ENCODE measurements around the gene CLPX. TPM values are rescaled to one million over a fixed set of nuclear protein-coding genes. Genes with fewer than 3 reads are reported as not detected.

CLPX gene
- total and polyA plus RNA-seq, 8 donors = 6.3 to 31.1 (median 19.1) TPM

DNA sequence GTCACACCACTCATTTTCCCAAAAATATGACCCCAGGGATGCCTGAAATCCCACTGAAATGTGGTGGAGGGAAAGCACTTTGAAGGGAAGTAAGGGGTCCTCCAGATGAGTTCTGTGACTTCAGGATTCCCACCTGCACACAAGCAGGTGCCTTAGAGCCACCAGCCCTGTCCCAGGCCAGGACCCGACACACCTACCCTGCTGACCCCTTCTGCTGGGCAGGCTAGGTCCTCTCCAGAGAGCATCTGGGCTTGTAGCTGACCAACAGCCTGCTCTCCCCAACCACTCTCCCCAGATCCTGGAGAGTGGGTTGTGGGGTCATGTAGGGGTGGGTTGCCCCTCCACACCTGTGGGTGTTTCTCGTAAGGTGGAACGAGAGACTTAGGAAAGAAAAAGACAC is 41.1 kb upstream of the CLPX start:
- intact Hi-C loops (cut with DNase I) = no loop called here
- H3K27ac ChIP-seq = no peak overlapping the region
- TF ChIP-seq, protein P1, sequence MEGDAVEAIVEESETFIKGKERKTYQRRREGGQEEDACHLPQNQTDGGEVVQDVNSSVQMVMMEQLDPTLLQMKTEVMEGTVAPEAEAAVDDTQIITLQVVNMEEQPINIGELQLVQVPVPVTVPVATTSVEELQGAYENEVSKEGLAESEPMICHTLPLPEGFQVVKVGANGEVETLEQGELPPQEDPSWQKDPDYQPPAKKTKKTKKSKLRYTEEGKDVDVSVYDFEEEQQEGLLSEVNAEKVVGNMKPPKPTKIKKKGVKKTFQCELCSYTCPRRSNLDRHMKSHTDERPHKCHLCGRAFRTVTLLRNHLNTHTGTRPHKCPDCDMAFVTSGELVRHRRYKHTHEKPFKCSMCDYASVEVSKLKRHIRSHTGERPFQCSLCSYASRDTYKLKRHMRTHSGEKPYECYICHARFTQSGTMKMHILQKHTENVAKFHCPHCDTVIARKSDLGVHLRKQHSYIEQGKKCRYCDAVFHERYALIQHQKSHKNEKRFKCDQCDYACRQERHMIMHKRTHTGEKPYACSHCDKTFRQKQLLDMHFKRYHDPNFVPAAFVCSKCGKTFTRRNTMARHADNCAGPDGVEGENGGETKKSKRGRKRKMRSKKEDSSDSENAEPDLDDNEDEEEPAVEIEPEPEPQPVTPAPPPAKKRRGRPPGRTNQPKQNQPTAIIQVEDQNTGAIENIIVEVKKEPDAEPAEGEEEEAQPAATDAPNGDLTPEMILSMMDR (IDR thresholded peaks at IDR 0.05) = no peak
- ATAC-seq (no peak), FAIRE-seq (no peak), DNase-seq (no peak)
- H3K9me3 ChIP-seq = no peaks in the 10 kb centered on the region
- no peaks in the 10 kb centered on the region for H3K36me3 ChIP-seq
- no peaks in the 10 kb centered on the region for H3K27me3 ChIP-seq
- H3K4me3 ChIP-seq = no peak overlapping the region
- WGBS, 2 donors = 96 to 100% methylated on average over 1 to 3 of the region's 3 CpGs
- no peaks in the 10 kb centered on the region for H3K4me1 ChIP-seq

DNA sequence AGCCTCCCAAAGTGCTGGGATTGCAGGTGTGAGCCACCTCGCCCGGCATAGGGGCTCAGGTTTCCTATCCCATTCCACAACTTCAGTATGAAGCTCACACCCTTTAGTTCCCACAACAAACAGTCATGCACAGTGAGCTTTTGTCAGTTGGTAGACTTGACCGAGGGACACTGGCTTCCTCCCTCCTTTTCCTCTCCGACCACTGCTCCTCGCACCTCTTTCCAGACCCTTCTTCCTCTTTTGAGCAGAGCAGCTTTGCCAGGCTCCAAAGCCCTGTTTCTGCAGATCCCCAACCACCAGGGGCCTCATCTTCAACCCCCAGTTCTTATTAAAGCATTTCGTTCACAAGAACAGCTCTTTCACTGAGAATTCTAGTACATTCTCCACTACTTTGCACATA is 38.9 kb upstream of the CLPX start:
- Histone ChIP-seq H3K9me3 (no peaks in the 10 kb centered on the region), H3K27me3 (no peaks in the 10 kb centered on the region), H3K4me3 (no peak overlapping the region), H3K4me1 (no peaks in the 10 kb centered on the region), H3K36me3 (no peaks in the 10 kb centered on the region), H3K27ac (no peak overlapping the region)
- ATAC-seq (no peak), FAIRE-seq (no peak), DNase-seq (no peak)
- TF ChIP-seq, protein P1 (IDR thresholded peaks at IDR 0.05) = no peak
- intact Hi-C loops (cut with DNase I) = no loop called here
- WGBS, 2 donors = 88 to 89% methylated on average over 6 of the region's 6 CpGs

DNA sequence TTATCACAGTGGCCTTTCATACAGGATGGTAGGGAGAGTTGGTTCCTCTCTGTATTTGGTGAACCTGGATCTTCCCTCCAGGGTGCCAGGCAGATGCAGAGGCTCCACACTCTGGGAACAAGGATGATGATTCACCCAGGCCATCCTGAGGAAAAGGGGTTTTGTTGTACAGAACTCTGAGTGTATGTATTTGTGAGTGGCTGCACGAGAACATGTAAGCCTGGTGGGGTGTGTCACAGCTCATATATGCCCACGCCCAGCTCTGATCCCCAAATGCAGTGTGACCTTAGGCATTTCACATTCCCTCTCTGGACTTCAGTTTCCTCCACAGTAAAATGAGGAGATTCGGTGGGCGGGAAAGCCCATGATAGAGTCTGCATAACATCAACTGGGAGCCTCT is 37.7 kb upstream of the CLPX start:
- Histone ChIP-seq H3K27me3 (no peaks in the 10 kb centered on the region), H3K36me3 (no peaks in the 10 kb centered on the region), H3K4me1 (no peaks in the 10 kb centered on the region), H3K27ac (no peak overlapping the region), H3K4me3 (no peak overlapping the region), H3K9me3 (no peaks in the 10 kb centered on the region)
- ATAC-seq (no peak), FAIRE-seq (no peak), DNase-seq (no peak)
- intact Hi-C loops (cut with DNase I) = no loop called here
- 82 to 91% methylated on average over 4 of the region's 4 CpGs for WGBS, 2 donors
- TF ChIP-seq, protein P1 (IDR thresholded peaks at IDR 0.05) = no peak

DNA sequence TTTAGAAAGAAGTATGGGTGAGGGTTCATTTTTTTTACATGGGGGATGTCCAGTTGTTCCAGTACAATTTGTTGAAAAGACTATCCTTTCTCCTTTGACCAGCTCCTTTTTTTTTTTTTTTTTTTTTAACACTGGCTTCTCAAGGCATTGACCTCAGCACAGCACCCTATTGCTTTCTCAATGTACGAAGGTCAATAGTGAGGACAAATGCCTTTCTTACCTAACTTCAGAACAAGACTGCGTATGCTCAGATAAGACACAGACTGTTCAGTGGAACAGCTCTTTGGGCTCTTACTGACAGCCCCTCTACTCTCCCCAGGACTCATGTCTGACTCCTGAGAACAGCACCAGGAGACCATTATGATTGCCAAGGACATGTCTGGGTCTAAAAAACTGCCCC is 36.6 kb upstream of the CLPX start:
- no peak for ATAC-seq
- H3K27me3 ChIP-seq = no peaks in the 10 kb centered on the region
- TF ChIP-seq, protein P1 (IDR thresholded peaks at IDR 0.05) = no peak
- intact Hi-C loops (cut with DNase I) = no loop called here
- H3K27ac ChIP-seq = no peak overlapping the region
- no peak overlapping the region for H3K4me3 ChIP-seq
- H3K4me1 ChIP-seq = no peaks in the 10 kb centered on the region
- 79 to 86% methylated on average over 2 of the region's 2 CpGs for WGBS, 2 donors
- no peak for DNase-seq
- no peak for FAIRE-seq
- no peaks in the 10 kb centered on the region for H3K9me3 ChIP-seq
- H3K36me3 ChIP-seq = no peaks in the 10 kb centered on the region

DNA sequence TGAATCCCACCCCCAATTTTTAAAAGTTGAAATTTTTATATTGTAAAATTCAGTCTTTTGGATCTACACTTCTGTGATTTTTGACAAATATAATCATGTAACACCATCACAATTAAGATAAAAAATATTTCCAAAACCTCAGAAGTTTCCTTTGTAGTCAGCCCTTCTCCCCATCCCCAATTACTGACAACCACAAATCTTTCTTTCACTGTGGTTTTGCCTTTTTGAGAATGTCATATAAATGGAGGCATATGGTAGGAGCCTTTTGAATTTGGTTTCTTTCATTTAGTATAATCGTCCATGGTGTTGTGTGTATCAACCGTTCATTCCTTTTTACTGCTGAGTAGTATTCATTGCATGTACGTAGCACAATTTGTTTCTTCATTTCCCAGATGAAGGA is 34.0 kb upstream of the CLPX start:
- Histone ChIP-seq H3K9me3 (no peaks in the 10 kb centered on the region), H3K4me1 (no peaks in the 10 kb centered on the region), H3K4me3 (no peak overlapping the region), H3K27ac (no peak overlapping the region), H3K27me3 (no peaks in the 10 kb centered on the region), H3K36me3 (no peaks in the 10 kb centered on the region)
- intact Hi-C loops (cut with DNase I) = no loop called here
- 81 to 92% methylated on average over 3 of the region's 3 CpGs for WGBS, 2 donors
- no peak for FAIRE-seq
- no peak for ATAC-seq
- DNase-seq = no peak
- TF ChIP-seq, protein P1 (IDR thresholded peaks at IDR 0.05) = no peak

Data from pancreas (tissue), 10 donors.